Sigmoid colon (tissue), 4 donors: ENCODE data around the gene EFCAB12.

Experiments
- EP300 ChIP-seq, 4 donors: sonication (generic); formaldehyde crosslinking; IDR thresholded peaks; one replicate each; pipeline ENCODE4 v1.6.1; 2017; ENCODE audit warnings: antibody characterized with exemption in 4 of 4
- TF ChIP-seq, protein P1 (sequence below), 4 experiments: fragments of 450-650 bp in 3 of 4; fragments of 200-600 bp in 1 of 4; IDR thresholded peaks; one replicate each; pipeline ENCODE4 v1.5.1; 2016 to 2019; ENCODE audit warnings: antibody characterized with exemption in 4 of 4, mild to moderate bottlenecking in 3 of 4, moderate library complexity in 2 of 4

DNA sequence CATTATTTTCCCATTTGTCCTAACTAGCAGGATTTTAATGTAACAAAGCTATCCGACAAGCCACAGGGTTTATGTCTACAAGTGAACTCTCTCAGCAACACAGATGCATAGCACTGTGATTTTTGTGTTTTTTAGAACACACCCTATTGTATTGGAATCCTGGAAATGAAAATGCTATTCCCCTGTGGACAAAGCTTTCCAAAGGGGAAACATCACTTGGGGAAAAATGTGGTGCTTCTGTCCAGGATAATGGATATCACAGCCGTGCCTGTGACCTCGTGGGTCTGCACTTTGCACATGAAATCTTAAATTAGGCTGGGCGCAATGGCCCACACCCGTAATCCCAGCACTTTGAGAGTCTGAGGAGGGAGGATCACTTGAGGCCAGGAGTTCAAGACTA, 60.6 kb downstream of the EFCAB12 start:
- TF ChIP-seq EP300 (IDR thresholded peaks at IDR 0.05): no peak
- TF ChIP-seq, protein P1, sequence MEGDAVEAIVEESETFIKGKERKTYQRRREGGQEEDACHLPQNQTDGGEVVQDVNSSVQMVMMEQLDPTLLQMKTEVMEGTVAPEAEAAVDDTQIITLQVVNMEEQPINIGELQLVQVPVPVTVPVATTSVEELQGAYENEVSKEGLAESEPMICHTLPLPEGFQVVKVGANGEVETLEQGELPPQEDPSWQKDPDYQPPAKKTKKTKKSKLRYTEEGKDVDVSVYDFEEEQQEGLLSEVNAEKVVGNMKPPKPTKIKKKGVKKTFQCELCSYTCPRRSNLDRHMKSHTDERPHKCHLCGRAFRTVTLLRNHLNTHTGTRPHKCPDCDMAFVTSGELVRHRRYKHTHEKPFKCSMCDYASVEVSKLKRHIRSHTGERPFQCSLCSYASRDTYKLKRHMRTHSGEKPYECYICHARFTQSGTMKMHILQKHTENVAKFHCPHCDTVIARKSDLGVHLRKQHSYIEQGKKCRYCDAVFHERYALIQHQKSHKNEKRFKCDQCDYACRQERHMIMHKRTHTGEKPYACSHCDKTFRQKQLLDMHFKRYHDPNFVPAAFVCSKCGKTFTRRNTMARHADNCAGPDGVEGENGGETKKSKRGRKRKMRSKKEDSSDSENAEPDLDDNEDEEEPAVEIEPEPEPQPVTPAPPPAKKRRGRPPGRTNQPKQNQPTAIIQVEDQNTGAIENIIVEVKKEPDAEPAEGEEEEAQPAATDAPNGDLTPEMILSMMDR (IDR thresholded peaks at IDR 0.05): no peak
